Suprapubic skin (tissue), 3 donors: ENCODE measurements around the gene RTL1.

ENCODE experiments used
- CTCF ChIP-seq, 2 donors: fragments of 200-600 bp in 1 of 2; fragments of 450-650 bp in 1 of 2; sonication (generic) in 1 of 2; IDR thresholded peaks; one replicate each; pipeline ENCODE4 v1.5.1; 2016 to 2019; ENCODE audit warnings: antibody characterized with exemption in 2 of 2, mild to moderate bottlenecking in 1 of 2, moderate library complexity in 1 of 2
- EP300 ChIP-seq: sonication (generic); formaldehyde crosslinking; IDR thresholded peaks from one replicate; pipeline ENCODE4 v1.6.1; 2017; ENCODE audit warnings: antibody characterized with exemption
- POLR2A ChIP-seq, 2 donors: fragments of 450-650 bp; IDR thresholded peaks; one replicate each; pipeline ENCODE4 v1.6.1; 2017; ENCODE audit warnings: antibody characterized with exemption in 2 of 2, mild to moderate bottlenecking in 2 of 2, moderate library complexity in 2 of 2

- no peak for TF ChIP-seq CTCF (IDR thresholded peaks at IDR 0.05)
- no peak for TF ChIP-seq POLR2A (IDR thresholded peaks at IDR 0.05)
- no peak for TF ChIP-seq EP300
These were observed 32.0 kb downstream of the RTL1 start for GRCh38 chr14:100871234-100872186.
